Measurements from ENCODE around the gene UBE2D3.

UBE2D3 gene

GRCh38 chr4:102758241-102759160, 68.8 kb downstream of the UBE2D3 start:
- DNase-seq (ENCODE audit: low read depth in 1 of 2, low spot score in 1 of 2) = no peak

GRCh38 chr4:102757681-102758080, 69.7 kb downstream of the UBE2D3 start:
- no peak for DNase-seq (ENCODE audit: low read depth in 1 of 2, low spot score in 1 of 2)

GRCh38 chr4:102754044-102754443, 73.3 kb downstream of the UBE2D3 start:
- DNase-seq (ENCODE audit: low read depth in 1 of 2, low spot score in 1 of 2) = no peak

GRCh38 chr4:102751941-102752340, 75.4 kb downstream of the UBE2D3 start:
- no peak for DNase-seq (ENCODE audit: low read depth in 1 of 2, low spot score in 1 of 2)

Measured in stimulated activated CD4-positive, alpha-beta T cell treated with anti-CD3 and anti-CD28 coated beads, Interleukin-15, amount 100 ng/mL, for 1 hour (primary cell).